ENCODE results near the gene A1BG.
A peak's percentile ranks its signal among the peaks of the same experiment; 100 is the strongest.
"Not testable (repeated sequence)": the region's sequence is repeated elsewhere in the genome, so short reads cannot be mapped to it uniquely, and the experiment has no call there.

Gene A1BG

DNA sequence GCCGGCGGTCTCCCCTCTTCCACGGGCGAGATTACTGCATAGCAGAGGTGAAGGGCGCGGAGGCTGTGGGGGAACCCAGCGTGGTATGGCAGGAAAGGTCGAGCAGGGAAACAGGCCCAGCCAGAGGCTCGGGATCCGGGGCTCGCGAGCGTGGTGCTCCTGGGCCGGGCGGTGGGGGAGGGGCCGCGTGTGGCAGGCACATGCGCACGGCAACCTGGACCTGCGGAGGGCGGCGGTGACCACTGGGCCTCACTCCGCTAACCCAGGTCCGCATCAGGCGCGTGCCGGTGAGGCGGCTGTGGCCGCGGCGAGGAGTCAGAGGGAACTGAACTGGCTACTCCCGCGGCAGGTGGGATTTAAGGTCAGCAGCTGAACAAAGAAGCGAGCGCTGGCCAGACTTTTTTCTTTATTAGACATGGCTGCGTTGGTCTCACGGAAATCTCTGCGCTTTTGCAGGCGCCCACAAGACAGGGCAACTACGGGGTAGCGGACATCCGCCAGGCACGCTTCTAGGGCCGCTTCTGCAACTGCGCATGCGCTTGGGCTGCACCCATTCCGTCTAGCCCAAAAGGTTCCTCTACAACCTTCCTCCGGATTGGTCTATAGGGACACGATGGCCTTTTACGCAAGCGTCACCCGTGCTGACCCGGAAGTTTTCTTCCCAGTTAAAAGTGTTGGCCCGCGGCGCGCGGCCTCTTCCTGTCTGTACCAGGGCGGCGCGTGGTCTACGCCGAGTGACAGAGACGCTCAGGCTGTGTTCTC, 33.5 kb upstream of the A1BG start, which contains the start of gene RPS5:
TSS of gene RPS5 (plus strand) at position 694 of the 762 bp plus-strand sequence. CDS start 869 bp downstream, outside the sequence.
- peak; percentile 99 for DNase-seq (ENCODE audit: insufficient read length, low spot score)
- FAIRE-seq, result peak; percentile 96

DNA sequence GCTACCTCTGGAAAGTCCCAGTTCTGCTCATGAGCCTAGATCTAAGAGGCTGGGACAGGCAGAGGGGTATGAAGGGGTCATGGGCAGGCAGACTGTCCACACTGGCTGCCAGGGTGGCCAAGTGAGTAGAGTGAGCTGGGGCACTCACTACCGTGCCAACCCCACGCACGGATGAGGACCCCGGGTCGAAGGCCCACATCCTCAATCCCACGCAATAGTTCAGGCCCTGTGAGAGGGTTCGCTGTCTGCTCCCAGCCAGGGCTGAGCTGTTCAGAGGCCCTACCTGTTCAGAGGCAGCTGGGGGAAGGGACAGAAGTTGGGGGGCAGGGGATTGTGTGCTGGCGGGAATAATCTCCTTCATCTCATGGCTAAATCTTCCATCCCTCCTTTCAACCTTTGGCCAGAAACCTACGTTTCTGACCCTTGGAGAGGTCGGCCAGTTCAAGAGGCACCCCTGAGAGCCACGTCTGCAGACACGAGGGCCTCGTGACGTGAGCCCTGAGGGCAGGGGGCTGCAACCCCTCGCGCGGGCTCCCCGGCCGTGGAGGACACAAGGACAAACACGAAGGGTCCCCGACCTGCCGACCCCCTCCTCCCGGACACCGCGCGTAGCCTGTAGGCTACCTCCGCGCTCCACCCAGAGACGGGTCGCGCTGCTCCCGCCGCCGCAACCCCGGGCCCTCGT, 32.7 kb upstream of the A1BG start:
- FAIRE-seq (no peak), DNase-seq (ENCODE audit: insufficient read length, low spot score) (no peak)

DNA sequence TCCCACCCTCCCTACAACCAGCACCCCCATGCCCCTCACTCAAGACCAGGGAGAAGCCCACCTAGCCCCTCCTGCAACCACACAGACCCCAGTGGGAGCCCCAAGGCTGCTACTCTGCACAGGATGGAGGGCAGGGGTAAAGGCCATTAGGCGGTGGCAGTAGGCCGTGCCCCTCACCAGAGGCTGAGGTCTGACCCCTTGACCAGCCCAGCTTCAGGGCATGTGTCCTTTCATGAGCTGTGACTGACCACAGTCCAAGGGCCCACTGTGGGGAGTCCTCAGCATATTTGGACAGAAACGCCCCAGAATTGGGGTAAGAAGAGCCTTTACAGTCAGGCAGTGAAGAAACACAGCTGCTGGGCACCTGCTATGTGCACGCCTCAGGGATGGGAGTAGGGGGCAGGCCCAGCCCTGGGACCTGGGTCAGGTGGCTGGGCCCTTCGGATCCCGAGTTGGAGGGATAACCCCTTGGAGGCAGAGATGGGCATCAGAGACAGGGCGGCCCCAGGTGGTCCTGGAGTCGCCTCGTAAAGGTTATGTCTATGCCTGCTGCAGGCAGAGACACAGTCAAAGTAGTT, 32.1 kb upstream of the A1BG start:
- DNase-seq (ENCODE audit: insufficient read length, low spot score), result no peak
- FAIRE-seq, result no peak

DNA sequence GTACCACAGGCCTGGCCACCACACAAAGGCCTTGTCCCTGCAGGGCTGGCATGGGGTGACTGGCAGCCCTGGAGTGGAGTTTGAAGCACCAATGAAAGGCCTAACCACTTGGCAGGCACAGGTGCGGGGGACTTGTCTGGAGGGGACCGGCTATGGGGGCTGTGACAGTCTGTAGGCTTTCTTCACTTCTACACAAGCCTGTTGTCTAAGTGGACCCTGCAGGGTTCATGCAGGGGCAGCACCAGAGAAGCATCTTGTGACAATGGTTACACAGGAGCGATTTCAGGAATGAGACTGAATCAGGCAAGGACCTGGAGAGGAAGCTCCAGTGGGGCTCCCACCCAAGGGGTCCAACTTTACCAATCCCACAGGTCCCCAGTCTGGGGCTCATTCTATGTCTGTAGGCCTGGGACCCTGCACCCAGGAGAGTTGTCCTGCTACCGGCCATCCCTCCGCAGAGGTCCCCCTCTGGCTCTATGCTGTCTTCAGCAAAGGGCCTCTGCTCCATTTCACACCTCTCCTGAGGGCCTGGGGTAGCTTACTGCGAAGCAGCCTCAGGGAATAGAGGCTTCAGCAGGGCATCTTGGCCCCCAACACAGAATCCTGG, 29.8 kb upstream of the A1BG start:
- FAIRE-seq (no peak), DNase-seq (ENCODE audit: insufficient read length, low spot score) (no peak)

DNA sequence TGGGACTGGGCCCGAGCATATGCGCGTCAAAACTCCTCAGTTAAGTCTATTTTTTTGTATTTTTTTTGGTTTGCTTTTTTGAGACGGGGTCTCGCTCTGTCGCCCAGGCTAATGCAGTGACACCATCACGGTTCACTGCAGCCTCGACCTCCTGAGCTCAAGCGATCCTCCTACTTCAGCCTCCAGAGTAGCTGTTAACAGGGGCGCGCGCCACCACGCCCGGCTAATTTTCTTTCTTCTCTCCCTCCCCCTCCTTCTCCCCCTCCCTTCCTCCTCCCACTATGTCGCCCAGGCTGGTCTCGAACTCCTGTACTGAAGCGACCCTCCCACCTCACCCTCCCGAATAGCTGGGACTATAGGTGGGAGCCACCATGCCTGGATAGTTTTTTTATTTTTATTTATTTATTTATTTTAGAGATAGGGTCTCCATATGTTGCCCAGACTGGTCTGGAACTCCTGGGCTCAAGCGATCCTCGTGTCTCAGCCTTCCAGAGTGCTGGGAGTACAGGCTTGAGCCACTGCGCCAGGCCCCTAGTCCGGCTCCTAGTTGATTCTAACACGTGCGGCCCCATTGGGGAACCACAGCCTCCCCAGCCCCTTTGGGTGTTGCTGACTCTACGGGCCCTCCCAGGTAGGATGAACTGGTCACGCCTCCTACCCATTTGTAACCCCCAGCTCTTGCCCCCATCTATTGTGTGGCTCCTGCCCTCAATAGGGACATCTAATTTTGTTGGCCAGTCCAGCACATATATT, 28.3 kb upstream of the A1BG start:
- DNase-seq (ENCODE audit: insufficient read length, low spot score), result no peak
- no peak for FAIRE-seq

DNA sequence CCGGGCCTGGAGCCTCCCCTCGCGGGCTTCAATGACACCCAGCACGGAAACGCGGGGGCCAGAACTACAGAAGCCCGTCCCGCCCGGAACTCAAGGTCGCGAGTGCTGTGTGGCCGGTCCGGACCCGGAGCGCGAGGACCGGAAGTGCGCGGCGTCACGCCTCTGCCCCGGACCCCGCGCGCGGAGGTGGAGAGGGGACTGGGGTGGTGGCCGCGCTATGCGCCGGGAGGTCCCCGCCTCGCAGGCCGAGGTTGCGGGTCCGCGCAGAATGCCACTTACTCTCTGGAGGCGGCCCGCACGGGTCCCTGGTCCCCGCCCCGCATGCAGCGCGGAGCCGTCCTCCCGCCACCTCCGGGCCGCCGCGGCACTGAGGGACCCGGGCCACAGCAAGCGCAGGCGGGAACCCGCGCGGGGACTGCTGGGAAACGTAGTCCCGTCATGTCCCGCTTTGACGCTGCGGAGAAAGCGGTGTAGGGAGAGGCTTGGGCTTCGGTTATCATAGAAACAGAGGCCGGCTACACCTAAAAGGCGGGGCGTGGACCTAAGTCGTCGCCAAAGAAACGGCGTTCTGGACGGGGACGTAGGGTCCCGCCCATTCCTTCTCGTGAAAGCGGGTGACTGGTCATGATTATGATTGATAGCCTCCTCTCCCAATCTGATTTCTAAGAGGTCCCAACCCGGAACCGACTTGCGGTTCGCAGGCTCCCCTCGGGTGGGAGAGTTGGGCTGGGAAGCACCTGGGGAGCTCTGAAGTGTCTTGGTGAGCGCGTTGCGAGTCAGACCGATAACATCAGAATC, 27.6 kb upstream of the A1BG start, which contains the start of gene ZNF837:
TSS of gene ZNF837 (minus strand) at position 369 of the 798 bp plus-strand sequence. CDS start 11,698 bp downstream, outside the sequence.
- FAIRE-seq (peak; percentile 97), DNase-seq (ENCODE audit: insufficient read length, low spot score) (peak; percentile 91)

DNA sequence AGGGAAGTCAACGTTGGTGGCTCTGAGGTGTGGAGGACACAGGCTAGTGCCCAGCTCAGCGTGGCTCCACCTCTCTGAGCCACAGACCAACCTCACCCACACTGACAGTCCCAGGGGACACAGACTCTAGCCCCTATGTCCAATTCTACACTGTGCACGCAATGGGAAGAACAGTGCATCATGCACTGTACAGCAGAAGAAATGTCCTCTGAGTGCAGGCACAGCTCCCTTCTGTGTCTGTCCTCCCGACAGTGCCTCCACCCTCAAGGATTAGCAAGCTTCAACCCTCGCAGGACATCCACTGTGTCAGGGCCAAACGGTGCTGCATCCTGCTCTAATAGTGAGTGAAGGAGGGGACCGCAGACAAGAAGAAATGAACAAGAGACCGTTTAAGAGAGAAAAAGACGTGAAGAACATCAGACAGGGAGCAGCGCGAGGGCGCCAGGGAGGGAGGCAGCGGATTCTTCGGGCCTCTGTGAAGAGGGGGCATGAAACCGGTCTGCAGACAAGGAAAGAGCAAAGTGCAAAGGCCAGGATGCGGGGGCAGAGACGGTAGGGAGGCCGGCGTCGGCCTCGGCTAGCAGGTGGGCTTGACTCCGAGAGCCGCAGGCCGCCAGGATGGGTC, 26.9 kb upstream of the A1BG start:
- FAIRE-seq, result peak; percentile 74
- no peak for DNase-seq (ENCODE audit: insufficient read length, low spot score)

DNA sequence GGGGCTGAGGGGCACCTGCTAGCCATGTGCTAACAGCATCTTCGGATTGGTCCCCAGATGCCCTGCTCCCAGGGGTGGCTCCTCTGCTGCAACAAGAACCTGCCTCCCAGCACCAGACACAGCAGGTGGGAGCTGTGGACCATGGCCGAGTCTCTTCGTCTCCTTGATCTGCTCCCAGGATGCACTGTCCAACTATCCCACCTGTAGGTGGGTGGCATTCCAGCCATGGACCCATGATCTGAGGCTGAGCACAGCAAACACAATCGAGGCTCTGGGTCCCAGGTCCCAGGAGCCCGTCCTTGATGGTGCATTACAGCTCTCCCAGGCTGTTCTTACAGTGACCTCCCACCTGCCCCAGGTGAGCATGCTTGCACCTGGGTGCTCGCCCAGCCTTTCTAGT, 26.0 kb upstream of the A1BG start:
- FAIRE-seq (no peak), DNase-seq (ENCODE audit: insufficient read length, low spot score) (no peak)

DNA sequence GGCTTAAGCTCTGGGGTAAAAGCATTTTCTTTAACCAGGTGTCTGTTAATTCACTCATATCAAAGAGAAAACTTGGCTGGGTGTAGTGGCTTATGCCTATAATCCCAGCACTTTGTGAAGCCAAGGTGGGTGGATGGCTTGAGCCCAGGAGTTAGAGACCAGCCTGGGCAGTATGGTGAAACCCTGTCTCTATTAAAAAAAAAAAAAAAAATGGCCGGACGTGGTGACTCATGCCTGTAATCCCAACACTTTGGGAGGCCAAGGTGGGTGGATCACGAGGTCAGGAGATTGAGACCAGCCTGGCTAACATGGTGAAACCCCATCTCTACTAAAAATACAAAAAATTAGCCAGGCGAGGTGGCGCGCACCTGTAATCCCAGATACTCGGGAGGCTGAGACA, 23.4 kb upstream of the A1BG start:
- not testable (repeated sequence) for DNase-seq (ENCODE audit: insufficient read length, low spot score); FAIRE-seq

DNA sequence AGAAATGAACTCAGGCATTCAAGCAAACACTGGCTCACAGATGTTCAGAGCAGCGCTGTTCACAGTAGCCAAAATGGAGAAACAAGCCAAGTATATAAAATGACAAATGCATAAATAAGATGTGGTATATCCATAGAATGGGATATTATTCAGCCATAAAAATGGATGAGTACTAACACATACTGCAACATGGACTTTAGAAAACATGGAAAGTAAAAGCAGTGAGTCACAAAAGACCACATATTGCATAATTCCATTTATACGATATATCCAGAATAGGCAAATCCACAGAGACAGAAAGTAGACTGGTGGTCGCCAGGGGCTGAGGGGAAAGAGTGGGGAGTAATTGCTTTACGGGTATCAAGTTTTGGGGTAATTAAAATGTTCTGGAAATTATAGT, 20.9 kb upstream of the A1BG start:
- FAIRE-seq (no peak), DNase-seq (ENCODE audit: insufficient read length, low spot score) (no peak)

DNA sequence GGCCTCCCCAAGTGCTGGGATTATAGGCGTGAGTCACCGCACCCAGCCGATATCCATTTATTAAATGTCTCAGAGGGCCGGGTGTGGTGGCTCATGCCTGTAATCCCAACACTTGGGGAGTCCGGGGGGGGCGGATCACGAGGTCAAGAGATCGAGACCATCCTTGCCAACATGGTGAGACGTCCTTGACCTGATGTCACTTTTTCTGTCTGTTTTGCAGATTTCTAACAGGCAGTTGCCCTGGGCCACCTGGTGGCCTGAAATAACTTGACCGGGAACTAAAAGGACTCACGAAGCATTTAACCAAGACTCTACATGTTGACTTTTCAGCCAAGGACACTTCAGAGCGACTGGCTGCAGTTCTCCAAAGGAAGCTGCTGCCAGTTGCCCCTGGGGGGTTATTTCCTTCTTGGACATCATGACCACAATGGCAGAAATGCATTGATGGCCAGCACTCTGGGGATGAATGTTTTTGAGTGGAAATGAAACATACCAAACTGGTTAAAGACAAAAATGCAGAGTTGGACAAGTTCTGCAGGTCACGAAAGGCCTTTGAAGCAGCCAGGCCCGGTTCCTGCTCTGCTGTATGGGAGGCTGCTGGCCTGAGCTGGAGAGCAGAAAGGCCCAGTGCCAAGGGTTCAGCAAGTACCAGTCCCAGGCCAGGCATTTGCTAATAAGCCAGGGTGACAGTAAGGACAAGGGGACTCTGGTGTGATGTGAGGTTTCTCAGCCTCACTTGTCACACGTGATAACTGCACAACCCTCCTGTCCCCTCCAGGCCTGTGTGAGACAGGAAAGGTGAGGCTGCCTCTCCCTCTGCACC, 19.2 kb upstream of the A1BG start:
- no peak for DNase-seq (ENCODE audit: insufficient read length, low spot score)
- no peak for FAIRE-seq

DNA sequence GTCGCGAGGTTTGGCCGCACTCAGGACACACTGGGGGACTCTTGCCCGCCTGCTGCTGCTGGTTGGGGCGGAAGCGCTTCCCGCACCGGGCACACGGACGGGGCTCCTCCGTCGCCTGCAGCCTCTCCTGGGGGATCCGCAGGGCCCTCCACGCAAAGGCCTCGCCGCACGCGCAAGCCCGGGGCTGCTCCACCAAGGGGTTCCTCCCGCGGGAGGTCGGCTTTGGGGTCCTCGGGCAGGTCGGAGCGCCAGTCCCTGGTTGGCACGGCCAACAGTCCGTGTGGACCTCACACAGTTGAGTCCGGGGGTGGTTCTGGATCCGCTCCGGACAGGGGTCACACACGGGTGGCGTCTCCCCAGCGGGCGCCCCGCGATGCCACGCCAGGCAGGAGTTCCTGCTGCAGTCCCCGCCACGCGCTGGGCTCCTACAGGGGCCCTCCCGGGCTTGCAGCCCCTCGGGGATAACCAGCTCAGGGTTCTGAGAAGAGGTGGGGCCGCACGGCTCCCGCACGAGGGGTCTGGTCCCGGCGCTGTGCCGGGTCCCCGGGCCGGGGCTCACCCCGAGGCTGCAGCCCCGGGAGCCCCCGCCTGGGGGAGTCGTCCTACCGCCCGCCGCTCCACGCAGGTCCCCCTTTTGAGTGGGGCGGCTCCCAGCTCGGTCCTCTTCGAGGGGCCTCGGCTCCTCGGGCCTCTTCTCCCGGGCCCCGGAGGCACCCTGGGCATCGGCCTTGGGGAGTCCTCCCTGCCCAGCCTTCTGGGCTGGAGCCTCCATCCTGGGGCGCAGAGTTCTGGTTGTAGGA, 15.5 kb upstream of the A1BG start:
- FAIRE-seq, result no peak
- DNase-seq (ENCODE audit: insufficient read length, low spot score), result no peak

DNA sequence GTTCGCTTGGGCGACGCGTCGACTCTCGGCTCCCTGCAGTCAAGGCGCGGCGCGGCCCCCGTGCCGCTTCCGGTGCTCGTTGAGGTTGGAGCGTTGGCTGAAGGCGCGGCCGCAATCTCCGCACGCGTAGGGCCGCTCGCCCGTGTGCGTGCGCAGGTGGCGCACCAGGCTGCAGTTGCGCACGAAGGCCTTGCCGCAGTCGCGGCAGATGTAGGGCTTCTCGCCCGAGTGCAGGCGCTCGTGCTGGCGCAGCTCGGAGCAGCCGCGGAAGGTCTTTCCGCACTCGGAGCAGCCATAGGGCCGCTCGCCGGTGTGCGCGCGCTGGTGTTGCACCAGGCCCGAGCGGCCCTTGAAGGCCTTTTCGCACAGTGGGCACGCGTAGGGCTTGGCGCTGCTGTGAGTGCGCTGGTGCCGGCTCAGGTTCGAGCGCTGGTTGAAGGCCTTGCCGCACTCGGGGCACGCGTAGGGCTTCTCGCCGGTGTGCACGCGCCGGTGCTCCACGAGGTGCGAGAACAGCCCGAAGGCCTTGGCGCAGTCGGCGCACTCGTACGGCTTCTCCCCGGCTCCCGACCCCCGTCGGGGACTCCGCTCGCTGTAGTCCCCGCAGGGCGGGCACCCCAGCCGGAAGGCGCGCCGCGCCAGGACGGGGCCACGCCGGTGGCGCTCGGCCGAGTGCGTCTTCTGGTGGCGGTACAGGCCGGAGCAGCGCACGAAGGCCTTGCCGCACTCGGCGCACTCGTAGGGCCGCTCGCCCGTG, 14.6 kb upstream of the A1BG start:
- no peak for FAIRE-seq
- no peak for DNase-seq (ENCODE audit: insufficient read length, low spot score)

DNA sequence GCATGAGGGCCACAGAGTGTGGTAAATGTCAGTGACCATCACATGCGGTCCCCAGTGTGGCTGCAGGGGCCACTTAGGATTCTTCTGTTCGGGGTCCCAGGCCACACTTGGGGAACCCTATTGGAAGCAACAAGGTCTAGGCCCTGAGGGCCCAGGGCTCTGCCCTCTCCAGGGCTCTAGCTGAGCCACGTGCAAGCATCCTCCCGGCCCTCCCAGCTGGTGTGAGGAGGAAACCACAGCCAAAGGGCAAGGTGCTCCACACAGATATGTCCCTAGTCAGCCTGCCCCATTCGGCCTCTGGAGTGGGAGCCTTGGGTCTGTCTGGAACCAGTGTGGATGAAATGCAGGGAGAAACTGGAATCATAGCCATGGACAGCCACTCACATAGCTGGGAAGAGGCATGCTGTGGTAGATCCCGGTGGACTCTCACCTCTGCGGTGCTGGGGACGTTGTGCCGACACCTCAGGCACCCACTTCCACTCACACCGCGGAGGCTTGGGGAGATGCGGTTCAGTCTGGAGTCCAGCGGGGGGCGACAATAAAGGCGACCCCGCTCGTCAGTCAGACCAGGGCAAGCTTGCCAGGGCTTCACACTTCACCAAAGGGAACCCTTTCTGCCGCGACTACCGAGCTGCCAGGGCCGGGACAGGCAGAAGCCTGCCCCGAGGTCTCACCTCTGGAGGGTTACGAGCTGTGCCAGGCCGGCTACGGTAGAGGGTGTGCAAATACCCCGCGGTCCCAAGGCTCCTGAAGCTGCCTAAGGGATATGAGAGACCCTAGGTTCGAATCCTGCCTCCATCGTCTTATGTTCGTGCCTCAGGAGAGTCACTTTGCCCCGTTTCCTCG, 13.5 kb upstream of the A1BG start:
- FAIRE-seq (no peak), DNase-seq (ENCODE audit: insufficient read length, low spot score) (no peak)

DNA sequence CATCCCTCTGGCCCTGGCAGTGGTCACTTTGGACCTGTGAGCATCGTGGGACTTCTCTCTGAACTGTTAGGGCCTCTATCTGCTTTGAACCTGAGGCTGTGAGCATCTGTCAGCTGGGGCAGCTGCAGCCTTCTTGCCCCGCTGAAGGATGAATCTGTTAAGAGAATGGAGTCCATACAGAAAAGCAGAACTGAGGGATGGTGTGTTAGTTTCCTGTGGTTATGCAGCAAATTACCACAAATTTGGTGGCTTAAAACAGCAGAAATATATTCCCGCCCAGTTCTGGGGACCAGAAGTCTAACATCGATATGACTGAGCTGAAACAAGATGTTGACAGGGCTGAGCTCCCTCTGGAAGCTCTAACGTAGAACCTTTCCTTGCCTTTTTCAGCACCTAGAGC, 10.9 kb upstream of the A1BG start:
- FAIRE-seq, result no peak
- no peak for DNase-seq (ENCODE audit: insufficient read length, low spot score)
